Esophagus squamous epithelium (tissue), 5 donors: ENCODE measurements around the gene CELF4. TPM values are rescaled to one million over a fixed set of nuclear protein-coding genes. Genes with fewer than 3 reads are reported as not detected.

Source experiments
- DNase-seq: peaks from one replicate; lab custom pipeline; 2025; lab: John Stamatoyannopoulos, UW
- H3K27ac ChIP-seq, 4 donors: fragments of 200-600 bp; sonication (generic); one replicate each; pipeline ENCODE4 v1.5.1; 2016 to 2019; ENCODE audit warnings: mild to moderate bottlenecking in 1 of 4
- H3K27me3 ChIP-seq, 4 donors: fragments of 200-600 bp; sonication (generic); 1 replicate in 3 of 4; 2 replicates in 1 of 4; pipeline versions ENCODE4 v1.5.1 to v1.6.0; 2017 to 2021; ENCODE audit warnings: antibody characterized with exemption in 1 of 4
- H3K36me3 ChIP-seq, 3 donors: fragments of 200-600 bp; sonication (generic); one replicate each; pipeline ENCODE4 v1.5.1; 2016 to 2019
- H3K4me1 ChIP-seq, 3 donors: fragments of 200-600 bp; sonication (generic); one replicate each; pipeline ENCODE4 v1.5.1; 2017 to 2019
- H3K4me3 ChIP-seq, 4 donors: fragments of 200-600 bp; sonication (generic); 1 replicate in 3 of 4; 2 replicates in 1 of 4; pipeline ENCODE4 v1.5.1; 2016 to 2019; ENCODE audit warnings: mild to moderate bottlenecking in 2 of 4, moderate library complexity in 1 of 4
- H3K9me3 ChIP-seq, 3 donors: fragments of 200-600 bp; sonication (generic); one replicate each; pipeline ENCODE4 v1.5.1; 2016 to 2019
- POLR2A ChIP-seq, 4 donors: fragments of 450-650 bp; IDR thresholded peaks; one replicate each; pipeline ENCODE4 v1.6.1; 2017; ENCODE audit warnings: antibody characterized with exemption in 4 of 4, mild to moderate bottlenecking in 4 of 4, moderate library complexity in 3 of 4
- WGBS, 2 donors: methylation state at CpG; one replicate each; pipeline ENCODE4 v1.1.5; 2018; 5-methylcytosine and 5-hydroxymethylcytosine counted together
- intact Hi-C: fragments of 100-400 bp; cut with DNase I; formaldehyde crosslinking; loops from one replicate; pipeline ENCODE4 v1.15.0; 2022
- total RNA-seq, 4 donors: library from RNA; depleted of rRNA; stranded (reverse); fragments of >200 nt; gene quantifications; one replicate each; pipeline ENCODE4 v1.1.0, GENCODE V29; 2016
- TF ChIP-seq, protein P1 (sequence below), 6 experiments: fragments of 450-650 bp in 4 of 6; fragments of 200-600 bp in 2 of 6; sonication (generic) in 2 of 6; IDR thresholded peaks; one replicate each; pipeline ENCODE4 v1.5.1; 2016 to 2019; ENCODE audit warnings: antibody characterized with exemption in 6 of 6, mild to moderate bottlenecking in 4 of 6, moderate library complexity in 4 of 6
- donor health status: DM: yes; HTN: yes; CAD: no.

Gene CELF4
- total RNA-seq, 4 donors from 2014 or later = not detected

GRCh38 chr18:37536656-37537055 lies 28.9 kb downstream of the CELF4 start:
- Histone ChIP-seq H3K36me3 (no peaks in the 10 kb centered on the region), H3K27ac (no peak overlapping the region), H3K4me3 (no peak overlapping the region), H3K9me3 (no peaks in the 10 kb centered on the region), H3K4me1 (no peaks in the 10 kb centered on the region), H3K27me3 (peaks cover 0 to 93% (median 0%) of the 10 kb centered on the region in 4 donors)
- no peak for DNase-seq
- WGBS, 2 donors = 59 to 65% methylated on average over 5 to 7 of the region's 9 CpGs
- intact Hi-C loops = loop anchor here (5.0 to 10.0 kb wide), 2 partner anchors 89 to 152 kb away; no protein-coding TSS in a partner anchor
- TF ChIP-seq POLR2A (IDR thresholded peaks at IDR 0.05) = no peak
- TF ChIP-seq, protein P1, sequence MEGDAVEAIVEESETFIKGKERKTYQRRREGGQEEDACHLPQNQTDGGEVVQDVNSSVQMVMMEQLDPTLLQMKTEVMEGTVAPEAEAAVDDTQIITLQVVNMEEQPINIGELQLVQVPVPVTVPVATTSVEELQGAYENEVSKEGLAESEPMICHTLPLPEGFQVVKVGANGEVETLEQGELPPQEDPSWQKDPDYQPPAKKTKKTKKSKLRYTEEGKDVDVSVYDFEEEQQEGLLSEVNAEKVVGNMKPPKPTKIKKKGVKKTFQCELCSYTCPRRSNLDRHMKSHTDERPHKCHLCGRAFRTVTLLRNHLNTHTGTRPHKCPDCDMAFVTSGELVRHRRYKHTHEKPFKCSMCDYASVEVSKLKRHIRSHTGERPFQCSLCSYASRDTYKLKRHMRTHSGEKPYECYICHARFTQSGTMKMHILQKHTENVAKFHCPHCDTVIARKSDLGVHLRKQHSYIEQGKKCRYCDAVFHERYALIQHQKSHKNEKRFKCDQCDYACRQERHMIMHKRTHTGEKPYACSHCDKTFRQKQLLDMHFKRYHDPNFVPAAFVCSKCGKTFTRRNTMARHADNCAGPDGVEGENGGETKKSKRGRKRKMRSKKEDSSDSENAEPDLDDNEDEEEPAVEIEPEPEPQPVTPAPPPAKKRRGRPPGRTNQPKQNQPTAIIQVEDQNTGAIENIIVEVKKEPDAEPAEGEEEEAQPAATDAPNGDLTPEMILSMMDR (IDR thresholded peaks at IDR 0.05) = no peak

- WGBS, 2 donors = 51 to 60% methylated on average over 3 to 4 of the region's 4 CpGs
- intact Hi-C loops = loop anchor here (5.0 to 10.0 kb wide), 2 partner anchors 89 to 151 kb away; no protein-coding TSS in a partner anchor
- Histone ChIP-seq H3K27ac (no peak overlapping the region), H3K4me1 (no peaks in the 10 kb centered on the region), H3K36me3 (no peaks in the 10 kb centered on the region), H3K27me3 (peaks cover 0 to 93% (median 0%) of the 10 kb centered on the region in 4 donors), H3K9me3 (no peaks in the 10 kb centered on the region), H3K4me3 (no peak overlapping the region)
- no peak for TF ChIP-seq POLR2A (IDR thresholded peaks at IDR 0.05)
- TF ChIP-seq, protein P1 (IDR thresholded peaks at IDR 0.05) = no peak
- DNase-seq = no peak
Measured at GRCh38 chr18:37535968-37536367, 29.6 kb downstream of the CELF4 start.

GRCh38 chr18:37534627-37535026 lies 31.0 kb downstream of the CELF4 start:
- 52 to 73% methylated on average over 5 to 8 of the region's 9 CpGs for WGBS, 2 donors
- Histone ChIP-seq H3K4me1 (no peaks in the 10 kb centered on the region), H3K4me3 (no peak overlapping the region), H3K27me3 (peaks cover 0 to 93% (median 0%) of the 10 kb centered on the region in 4 donors), H3K9me3 (no peaks in the 10 kb centered on the region), H3K36me3 (no peaks in the 10 kb centered on the region), H3K27ac (no peak overlapping the region)
- DNase-seq = no peak
- intact Hi-C loops = loop anchor here (5.0 to 10.0 kb wide), 2 partner anchors 87 to 150 kb away; no protein-coding TSS in a partner anchor
- TF ChIP-seq, protein P1 (IDR thresholded peaks at IDR 0.05) = no peak
- TF ChIP-seq POLR2A (IDR thresholded peaks at IDR 0.05) = no peak

- Histone ChIP-seq H3K4me1 (no peaks in the 10 kb centered on the region), H3K9me3 (no peaks in the 10 kb centered on the region), H3K4me3 (no peak overlapping the region), H3K36me3 (no peaks in the 10 kb centered on the region), H3K27me3 (peaks cover 0 to 93% (median 0%) of the 10 kb centered on the region in 4 donors), H3K27ac (no peak overlapping the region)
- intact Hi-C loops = loop anchor here (10.0 kb wide), 1 partner anchor 149 kb away; no protein-coding TSS in a partner anchor
- no peak for DNase-seq
- TF ChIP-seq POLR2A (IDR thresholded peaks at IDR 0.05) = no peak
- TF ChIP-seq, protein P1 (IDR thresholded peaks at IDR 0.05) = no peak
- 68 to 74% methylated on average over 17 to 22 of the region's 22 CpGs for WGBS, 2 donors
Measured at GRCh38 chr18:37533647-37534584, 31.7 kb downstream of the CELF4 start.

DNA sequence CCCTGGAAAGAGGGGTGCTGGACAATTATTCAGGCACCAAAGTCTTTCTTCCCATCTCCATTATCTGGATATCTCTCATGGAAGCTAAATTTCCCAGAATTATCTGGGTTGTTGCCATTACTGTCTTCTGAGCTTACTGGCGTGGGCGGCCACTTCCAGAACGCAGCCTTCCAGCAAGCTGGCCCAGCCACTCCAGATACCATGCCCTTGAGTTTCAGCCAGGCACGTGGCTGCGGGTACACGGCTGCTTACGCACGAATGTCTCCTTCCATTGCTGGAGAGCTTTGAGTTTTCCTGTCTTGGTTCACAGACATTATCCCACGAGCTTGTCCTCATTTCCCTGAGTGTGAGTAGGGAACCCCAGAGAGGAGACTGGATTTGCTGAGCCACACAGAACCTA lies 32.7 kb downstream of the CELF4 start:
- Histone ChIP-seq H3K27me3 (peaks cover 0 to 87% (median 0%) of the 10 kb centered on the region in 4 donors), H3K36me3 (no peaks in the 10 kb centered on the region), H3K27ac (no peak overlapping the region), H3K4me3 (no peak overlapping the region), H3K9me3 (no peaks in the 10 kb centered on the region), H3K4me1 (no peaks in the 10 kb centered on the region)
- TF ChIP-seq, protein P1 (IDR thresholded peaks at IDR 0.05) = no peak
- TF ChIP-seq POLR2A (IDR thresholded peaks at IDR 0.05) = no peak
- DNase-seq = no peak
- 70 to 79% methylated on average over 9 of the region's 9 CpGs for WGBS, 2 donors
- intact Hi-C loops = loop anchor here (10.0 kb wide), 1 partner anchor 148 kb away; no protein-coding TSS in a partner anchor
